GM10266 (cell line): Measurements from ENCODE around the gene CYLD.

Experiments
- DNase-seq: peaks from one replicate; pipeline ENCODE4 v3.0.0; 2012; ENCODE audit errors: extremely low spot score
- TF ChIP-seq, protein P1 (sequence below): IDR thresholded peaks from 2 replicates; pipeline ENCODE4 v1.5.1; 2012; ENCODE audit warnings: mild to moderate bottlenecking, low read depth; ENCODE audit not compliant: control insufficient read depth, insufficient read depth; ENCODE audit errors: missing control alignments

CYLD gene

GRCh38 chr16:50838165-50838564, 96.3 kb downstream of the CYLD start:
- TF ChIP-seq, protein P1, sequence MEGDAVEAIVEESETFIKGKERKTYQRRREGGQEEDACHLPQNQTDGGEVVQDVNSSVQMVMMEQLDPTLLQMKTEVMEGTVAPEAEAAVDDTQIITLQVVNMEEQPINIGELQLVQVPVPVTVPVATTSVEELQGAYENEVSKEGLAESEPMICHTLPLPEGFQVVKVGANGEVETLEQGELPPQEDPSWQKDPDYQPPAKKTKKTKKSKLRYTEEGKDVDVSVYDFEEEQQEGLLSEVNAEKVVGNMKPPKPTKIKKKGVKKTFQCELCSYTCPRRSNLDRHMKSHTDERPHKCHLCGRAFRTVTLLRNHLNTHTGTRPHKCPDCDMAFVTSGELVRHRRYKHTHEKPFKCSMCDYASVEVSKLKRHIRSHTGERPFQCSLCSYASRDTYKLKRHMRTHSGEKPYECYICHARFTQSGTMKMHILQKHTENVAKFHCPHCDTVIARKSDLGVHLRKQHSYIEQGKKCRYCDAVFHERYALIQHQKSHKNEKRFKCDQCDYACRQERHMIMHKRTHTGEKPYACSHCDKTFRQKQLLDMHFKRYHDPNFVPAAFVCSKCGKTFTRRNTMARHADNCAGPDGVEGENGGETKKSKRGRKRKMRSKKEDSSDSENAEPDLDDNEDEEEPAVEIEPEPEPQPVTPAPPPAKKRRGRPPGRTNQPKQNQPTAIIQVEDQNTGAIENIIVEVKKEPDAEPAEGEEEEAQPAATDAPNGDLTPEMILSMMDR, result no peak
- DNase-seq, result no peak

DNA sequence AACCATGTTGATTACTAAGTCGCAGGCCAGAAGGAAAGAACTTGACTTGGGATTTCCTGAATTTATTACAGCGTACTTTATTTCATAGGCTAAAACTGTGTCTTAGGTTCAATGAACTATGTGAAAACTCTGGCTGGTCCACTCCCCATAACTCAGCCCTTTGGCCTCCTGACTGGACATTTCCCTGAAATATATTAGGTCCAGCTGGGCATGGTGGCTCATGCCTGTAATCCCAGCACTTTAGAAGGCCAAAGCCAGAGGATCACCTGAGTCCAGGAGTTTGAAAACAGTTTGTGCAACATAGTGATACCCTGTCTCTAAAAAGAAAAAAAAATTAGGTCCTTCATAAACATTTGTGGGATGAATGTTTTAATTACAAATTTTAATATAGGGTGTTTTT, 97.0 kb downstream of the CYLD start:
- TF ChIP-seq, protein P1, result no peak
- no peak for DNase-seq

DNA sequence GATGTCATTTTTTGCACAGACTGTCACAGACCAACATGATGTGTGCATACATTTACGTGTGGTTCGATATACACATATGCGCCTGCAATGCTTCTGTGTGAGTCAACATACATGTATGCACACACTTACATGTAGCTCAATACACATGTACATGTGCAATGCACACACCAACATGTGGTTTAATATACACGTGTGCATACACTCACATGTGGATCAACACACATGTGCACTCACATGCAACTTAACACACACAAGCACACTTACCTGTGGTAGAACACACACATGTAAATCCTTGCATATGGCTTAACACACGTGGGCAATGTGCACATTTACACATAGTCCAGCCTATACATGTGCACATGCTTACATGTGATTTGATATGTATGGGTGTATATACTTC, 97.5 kb downstream of the CYLD start:
- TF ChIP-seq, protein P1, result no peak
- DNase-seq, result no peak

- TF ChIP-seq, protein P1, result no peak
- DNase-seq, result no peak
Measured at GRCh38 chr16:50839920-50840729, 98.2 kb downstream of the CYLD start.

- DNase-seq, result no peak
- TF ChIP-seq, protein P1, result no peak
Measured at GRCh38 chr16:50841081-50841886, 99.4 kb downstream of the CYLD start.

DNA sequence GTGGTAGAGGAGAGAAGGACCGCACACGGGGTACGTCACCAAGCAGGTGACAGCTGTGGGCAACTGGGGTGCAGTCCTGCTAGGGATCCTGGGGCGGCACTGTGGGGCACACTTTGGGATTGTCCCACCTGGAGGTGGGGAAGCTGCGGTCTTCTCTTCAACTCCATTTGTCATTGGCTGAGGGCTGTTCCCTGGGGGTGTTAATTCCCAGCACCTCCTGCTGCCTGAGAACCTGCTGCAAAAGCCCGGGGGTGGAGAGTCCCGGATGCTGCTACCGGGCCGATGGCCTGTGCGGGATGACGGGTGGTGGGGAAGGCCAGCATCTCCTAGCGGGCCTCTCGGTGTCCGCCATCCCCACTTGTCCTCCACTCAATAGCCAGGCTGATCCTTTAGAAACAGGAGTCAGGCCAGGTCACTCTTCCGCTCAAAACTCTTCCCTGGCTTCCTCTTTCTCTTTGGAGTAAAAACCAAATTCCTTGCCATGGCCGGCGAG, 100.2 kb downstream of the CYLD start:
- TF ChIP-seq, protein P1, result no peak
- no peak for DNase-seq

- no peak for DNase-seq
Measured at GRCh38 chr16:50842589-50842988, 100.7 kb downstream of the CYLD start.

More at GRCh38 chr16:50842589-50842988, 100.7 kb downstream of the CYLD start:
- TF ChIP-seq, protein P1, result no peak
